HPDE6-E6E7 (cell line): ENCODE measurements around the gene RGS4.

ENCODE experiments used
- DNase-seq: peaks from one replicate; pipeline ENCODE4 v3.0.0; 2011; ENCODE audit warnings: missing footprints; ENCODE audit errors: extremely low spot score

The RGS4 gene

GRCh38 chr1:163069142-163069541 lies at the start of gene RGS4:
RGS4 (plus strand) TSS chr1:163069361; CDS start chr1:163069485, 124 bp downstream.
- peak; percentile 4 for DNase-seq

DNA sequence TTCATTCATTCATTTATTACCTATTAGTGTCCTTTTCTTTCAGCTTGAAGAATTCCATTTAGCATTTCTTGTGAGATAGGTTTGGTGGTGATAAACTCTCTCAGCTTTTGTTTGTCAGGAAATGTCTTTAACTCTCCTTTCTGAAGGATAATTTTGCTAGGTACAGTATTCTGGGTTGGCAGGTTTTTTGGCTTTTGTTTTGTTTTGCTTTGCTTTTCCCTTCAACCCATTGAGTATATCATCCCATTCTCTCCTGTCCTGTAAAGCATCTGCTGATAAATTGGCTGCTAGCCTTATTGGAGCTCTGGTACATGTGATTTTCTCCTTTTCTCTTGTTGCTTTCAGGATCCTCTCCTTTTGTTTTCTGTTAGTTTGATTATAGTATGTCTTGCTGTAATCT lies 47.0 kb upstream of the RGS4 start:
- no peak for DNase-seq

DNA sequence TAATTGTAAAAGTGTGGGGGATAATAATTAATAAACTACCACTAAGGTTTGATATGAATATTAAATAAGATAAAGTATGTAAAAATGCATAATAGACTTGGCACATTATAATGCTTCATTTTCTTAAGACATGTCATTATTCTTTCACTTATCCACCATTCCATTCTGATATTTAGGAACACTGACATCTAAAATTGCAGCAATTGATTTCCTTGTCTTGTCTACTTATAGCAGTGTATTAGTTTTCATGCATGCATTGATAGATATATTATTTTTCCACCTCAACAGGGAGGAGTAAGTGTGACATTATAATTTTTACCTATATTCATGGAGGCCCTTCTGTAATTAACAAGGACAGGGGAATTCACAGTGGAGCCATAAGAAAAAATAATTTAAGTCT lies 41.6 kb upstream of the RGS4 start:
- DNase-seq: no peak

DNA sequence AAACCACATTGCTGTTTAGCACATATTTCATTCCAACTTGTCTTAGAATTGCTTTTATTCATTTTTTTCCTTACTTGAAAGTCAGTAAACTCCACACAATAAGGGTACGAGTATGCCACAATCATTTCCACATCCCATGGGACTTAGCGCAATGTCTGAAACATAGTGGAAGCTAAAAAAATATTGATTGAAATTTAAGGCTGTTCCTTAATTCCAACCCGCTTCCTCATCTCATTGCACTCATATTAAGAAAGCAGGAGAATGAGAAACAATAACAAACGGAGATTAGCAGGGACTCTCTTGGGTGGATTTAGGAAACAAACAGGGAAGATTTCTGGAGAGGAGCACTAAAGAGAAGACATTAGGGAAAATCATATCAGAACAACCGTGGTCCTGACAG lies 39.3 kb upstream of the RGS4 start:
- no peak for DNase-seq

DNA sequence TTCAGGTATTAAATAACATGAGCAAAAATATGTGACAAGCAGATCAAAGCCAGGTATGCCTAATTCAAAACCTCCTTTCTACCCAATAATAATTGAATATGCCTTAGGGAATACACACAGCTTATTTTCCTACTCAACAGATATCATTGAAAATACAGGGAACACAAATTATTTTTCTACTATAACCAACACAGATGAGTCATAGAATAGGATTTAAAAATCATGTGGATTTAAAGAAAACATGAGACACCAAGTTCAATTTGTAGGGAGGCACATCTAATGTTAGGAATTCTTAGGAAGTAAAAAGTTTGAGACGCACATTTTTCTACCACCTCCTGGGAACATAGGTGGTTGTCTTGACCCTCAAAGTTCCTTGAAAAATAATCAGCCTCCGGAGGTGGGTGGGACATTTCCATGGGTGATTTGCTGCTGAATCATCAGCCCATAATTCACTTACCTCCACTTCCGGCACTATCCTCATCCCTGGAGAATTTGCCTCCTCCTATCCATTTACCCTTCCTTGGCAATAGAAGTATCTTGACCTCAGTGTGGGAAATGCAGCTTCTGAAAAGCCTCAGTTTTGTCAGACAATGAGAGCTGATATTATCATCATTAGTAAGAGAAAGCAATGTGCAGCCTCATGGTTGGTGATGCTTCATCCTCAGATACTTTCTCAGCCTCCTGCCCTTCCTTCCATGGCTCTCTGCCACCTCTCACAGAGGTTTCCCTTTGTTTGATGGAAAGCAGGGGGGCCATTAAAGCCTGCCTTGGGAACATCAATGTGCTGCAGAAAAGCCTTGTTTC lies 33.5 kb upstream of the RGS4 start:
- peak; percentile 73 for DNase-seq

DNA sequence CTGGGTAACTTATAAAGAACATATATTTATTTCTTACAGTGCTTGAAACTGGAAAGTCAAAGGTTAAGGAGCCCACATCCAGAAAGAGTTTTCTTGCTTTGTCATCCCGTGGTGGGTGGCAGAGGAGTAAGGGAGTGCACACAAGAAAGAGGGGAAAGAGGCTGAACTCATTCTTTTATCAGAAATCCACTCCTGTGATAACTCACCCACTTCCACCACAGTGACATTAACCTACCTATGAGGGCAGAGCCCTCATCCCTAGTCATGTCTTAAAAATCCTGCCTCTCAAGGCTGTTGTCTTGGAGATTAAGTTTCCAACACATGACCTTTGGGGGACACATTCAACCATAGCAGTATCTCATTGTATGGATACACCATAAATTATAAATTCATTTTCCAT lies 32.5 kb upstream of the RGS4 start:
- DNase-seq: no peak

DNA sequence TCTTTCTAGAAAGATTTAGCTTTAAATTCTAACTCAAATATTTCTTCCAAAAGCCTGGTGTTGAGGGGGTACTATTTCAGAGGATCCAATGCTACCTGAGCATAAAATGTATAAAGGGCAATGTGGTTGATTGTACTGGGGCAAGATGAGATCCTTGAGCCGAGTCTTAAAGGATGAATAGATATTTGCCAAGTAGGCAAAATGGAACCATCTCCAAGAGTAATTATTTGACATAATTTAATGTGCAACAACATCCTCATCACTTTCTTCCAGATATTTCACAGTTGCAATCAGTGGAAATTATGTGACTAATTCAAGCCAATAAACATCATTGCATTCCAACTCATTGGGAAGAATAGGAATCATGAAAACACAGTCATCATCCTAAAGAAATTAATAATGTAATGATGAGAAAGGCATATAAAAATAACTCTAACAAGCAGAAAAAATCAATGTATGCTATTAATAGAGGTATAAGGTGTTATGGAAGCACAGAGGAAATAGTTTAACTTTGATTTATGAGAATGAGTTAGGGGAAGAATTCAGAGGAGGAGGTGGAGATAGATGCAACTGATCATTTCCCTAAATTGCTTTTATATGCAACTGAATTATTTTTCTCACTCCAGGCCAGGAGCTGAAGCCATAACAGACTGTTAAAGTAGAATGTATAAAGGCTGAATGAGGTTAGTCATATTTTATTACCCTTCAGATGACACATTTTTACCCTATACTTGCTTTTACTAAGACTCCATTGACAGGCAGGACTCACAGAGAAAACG lies 30.0 kb upstream of the RGS4 start:
- no peak for DNase-seq

DNA sequence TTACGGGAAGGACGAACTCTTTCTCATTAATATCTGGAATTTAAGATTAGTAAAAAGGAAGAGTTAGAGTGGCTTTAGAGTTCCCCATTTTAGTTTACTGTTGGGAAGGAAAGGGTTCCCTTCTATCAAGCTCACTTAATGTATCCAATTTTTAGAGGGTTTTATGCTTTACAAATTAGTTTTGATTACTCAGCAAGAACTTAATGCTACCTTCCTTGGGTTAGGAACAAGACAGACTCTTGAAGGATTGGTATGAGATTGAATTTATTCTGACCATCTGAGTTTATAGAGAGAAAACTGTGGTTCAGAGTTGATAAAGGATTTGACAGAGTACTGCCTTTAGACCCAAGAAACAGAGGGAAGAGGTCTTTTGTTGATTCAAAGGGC lies 29.5 kb upstream of the RGS4 start:
- no peak for DNase-seq

- DNase-seq: no peak
Observed at GRCh38 chr1:163046071-163046470, 23.1 kb upstream of the RGS4 start.

DNA sequence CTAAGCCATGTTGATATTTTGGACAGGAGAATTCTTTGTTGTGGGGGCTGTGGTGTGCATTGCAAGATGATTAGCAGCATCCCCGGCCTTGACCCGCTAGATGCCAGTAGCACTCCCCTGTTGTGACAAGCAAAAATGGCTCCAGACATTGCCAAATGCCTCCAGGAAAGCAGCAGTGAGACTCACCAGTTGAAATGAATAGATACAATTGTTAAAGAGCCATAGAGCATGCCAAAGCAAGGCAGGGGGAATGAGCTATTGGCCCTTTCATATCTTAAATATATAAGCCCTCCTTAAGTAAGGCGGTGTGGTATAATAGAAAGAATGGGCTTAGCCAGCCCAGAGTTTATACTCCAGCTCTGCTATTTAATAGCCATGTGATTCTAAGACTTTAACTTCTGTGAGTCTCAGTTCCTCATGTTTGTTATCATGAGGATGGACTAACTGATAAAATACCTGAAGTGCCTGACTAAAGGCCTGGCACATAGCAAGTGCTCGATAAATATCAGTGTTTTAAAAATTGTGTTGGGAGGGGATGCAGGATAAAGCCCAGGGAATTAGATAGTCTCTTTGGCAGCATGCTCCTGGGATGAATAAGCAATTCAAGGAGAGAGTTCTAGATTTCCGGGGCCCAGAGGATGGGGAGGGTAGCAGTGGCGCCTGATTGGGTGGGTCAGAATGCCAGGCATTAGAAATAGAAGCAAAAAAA lies 21.1 kb upstream of the RGS4 start:
- DNase-seq: no peak

GRCh38 chr1:163048869-163049268 lies 20.3 kb upstream of the RGS4 start:
- no peak for DNase-seq

DNA sequence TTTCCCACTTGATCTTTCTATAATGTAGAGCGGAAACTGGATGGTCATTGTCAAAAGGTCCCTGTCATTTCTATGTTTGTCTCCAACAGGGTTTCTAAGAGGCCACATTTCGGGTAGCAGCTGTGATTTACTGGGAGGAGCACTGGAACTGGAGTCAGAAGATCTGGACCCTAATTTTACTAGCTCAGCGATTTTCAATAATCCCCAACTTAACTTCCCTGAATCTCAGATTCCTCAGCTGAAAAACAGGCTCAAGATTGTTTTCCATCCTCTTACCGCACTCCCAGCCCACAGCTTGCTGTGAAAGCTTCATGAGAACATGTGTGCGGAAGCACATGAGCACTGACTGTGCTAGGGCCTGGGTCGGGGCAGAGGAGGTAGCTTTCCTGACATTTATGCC lies 19.9 kb upstream of the RGS4 start:
- no peak for DNase-seq

- no peak for DNase-seq
Observed at GRCh38 chr1:163050496-163050895, 18.7 kb upstream of the RGS4 start.

DNA sequence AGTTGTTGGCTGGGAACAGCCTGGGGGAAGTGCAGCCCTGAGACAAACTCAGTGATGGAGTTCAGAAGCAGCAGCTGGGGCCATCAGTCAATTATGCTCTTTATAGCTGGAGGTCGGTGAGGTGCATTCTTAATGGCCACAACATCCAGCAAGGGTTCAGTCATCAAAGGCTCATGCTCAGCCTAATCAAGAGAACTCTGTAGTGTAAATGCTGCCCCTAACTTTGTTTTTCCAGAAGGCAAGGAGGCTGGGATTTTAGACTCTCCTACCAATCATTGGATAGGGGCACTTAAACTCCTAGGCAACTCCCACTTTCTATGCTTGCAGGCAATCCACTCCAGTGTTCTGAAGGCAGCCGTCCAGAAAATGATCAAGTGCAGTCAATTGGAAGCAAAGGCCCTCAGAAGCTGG lies 15.0 kb upstream of the RGS4 start:
- DNase-seq: no peak

DNA sequence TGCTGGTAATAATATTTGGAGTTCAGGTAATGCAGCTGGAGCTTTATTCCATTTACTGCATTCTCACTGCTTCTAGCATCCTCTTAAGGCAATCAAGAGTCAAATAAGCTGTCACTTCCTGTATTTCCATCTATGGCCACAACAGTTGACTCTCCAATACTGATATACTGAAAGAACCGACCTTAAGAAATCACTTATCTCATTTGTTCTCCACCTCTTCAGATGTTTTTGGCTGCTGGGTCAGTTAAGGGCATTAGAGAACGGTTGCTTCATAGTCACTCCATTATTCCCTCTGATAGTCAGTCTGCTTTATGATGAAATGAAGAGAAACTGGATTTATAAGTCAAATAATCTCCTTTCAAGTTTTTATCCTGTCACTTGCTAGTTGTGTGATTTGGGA lies 14.2 kb upstream of the RGS4 start:
- DNase-seq: no peak

DNA sequence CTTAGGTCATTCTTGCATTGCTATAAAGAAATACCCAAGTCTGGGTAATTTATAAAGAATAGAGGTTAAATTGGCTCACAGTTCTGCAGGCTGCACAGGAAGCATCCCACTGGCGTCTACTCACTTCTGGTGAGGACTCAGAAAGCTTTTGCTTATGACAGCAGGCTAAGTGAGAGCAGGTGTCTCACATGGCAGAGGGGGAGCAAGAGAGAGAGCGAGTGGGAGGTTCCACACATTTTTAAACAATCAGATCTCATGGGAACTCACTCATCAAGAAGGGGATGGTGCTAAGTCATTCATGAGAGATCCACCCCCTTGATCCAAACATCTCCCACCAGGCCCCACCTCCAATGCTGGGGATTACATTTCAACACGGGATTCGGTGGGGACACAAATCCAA lies 13.6 kb upstream of the RGS4 start:
- no peak for DNase-seq

DNA sequence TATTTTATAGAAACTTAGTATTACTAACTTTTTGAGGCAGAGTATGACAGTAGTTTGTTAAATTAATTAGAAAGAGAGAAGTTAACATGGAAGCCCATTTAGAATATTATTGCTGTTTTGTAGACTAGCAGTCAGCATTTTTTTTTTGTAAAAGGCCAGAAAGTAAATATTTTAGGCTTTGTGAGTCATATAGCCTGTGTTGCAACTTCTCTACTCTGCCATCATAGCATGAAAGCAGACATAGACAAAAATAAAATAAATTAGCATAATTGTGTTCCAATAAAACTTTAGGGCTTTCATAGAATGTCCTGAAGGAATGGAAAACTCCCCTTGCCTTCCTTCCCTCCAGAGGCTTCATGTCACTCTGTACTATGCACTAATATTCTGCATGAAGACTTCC lies 12.3 kb upstream of the RGS4 start:
- DNase-seq: no peak

DNA sequence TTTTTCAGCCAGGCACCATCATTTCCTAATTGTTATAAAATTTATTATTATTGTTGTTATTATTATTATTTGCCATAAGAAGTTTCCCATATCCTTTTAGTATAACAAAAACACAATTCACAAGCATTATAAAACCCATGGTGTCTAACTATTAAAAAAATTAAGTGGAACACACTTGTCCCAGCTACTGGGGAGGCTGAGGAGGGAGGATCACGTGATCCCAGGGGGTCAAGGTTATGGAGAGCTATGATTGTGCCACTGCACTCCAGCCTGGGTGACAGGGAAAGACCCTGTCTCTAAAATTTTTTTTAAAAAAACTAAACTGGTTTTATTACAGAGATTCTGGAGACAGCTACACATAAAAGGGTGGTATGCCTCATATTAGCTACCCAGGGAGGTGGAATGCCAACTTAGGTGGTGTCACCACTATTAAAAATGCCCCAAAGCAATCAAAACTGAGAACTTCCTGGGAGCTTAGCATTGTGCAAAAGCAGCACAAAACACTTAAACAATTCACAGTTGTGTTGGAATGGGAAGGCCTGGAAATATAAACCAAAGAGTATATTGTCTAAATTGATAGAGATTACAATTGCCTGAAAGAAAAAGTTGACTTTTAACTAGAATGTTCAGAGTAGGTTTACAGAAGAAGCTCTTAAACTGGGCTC lies 8.7 kb upstream of the RGS4 start:
- no peak for DNase-seq

DNA sequence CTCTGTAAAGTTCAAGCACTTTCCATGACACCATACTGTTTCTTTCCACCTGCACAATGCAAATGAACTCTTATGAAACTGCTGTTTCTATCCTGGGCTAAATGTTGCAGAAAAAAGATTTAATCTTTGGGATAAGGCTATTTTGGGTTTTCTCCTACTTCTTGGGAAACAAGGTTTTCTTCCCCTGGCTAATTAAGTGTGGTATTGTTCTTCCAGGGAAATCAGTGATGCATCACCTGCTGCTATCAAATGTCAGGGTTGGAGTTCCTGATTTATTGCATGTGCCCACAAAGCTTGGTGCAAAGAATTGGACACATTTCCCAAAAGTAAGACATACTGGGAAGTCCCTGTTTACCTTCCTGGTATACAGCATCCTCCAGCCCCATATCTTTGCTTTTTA lies 6.0 kb upstream of the RGS4 start:
- DNase-seq: no peak

- no peak for DNase-seq
Observed at GRCh38 chr1:163063610-163064009, 5.6 kb upstream of the RGS4 start.

- no peak for DNase-seq
Observed at GRCh38 chr1:163066168-163066567, 3.0 kb upstream of the RGS4 start.

GRCh38 chr1:163066686-163067085 lies 2.5 kb upstream of the RGS4 start:
- no peak for DNase-seq
